Tibial artery (tissue), 4 donors: ENCODE results near the gene SRBD1.

ENCODE experiments used
- DNase-seq, 2 donors: peaks; one replicate each; pipeline ENCODE4 v3.0.0-alpha.2; 2019
- H3K27ac ChIP-seq, 2 donors: fragments of 200-600 bp; sonication (generic) in 1 of 2; 1 replicate in 1 of 2; 2 replicates in 1 of 2; pipeline ENCODE4 v1.5.1; 2018 to 2019; ENCODE audit warnings: mild to moderate bottlenecking in 1 of 2
- H3K27me3 ChIP-seq, 2 donors: fragments of 200-600 bp; sonication (generic) in 1 of 2; one replicate each; pipeline versions ENCODE4 v1.5.1 to v1.6.0; 2016 to 2019
- H3K36me3 ChIP-seq, 3 donors: fragments of 200-600 bp; sonication (generic) in 2 of 3; one replicate each; pipeline ENCODE4 v1.5.1; 2016 to 2019; ENCODE audit warnings: mild to moderate bottlenecking in 2 of 3
- H3K4me1 ChIP-seq, 4 donors: fragments of 200-600 bp; sonication (generic) in 2 of 4; 1 replicate in 3 of 4; 2 replicates in 1 of 4; pipeline ENCODE4 v1.5.1; 2016 to 2019
- H3K4me3 ChIP-seq, 2 donors: fragments of 200-600 bp; sonication (generic) in 1 of 2; 1 replicate in 1 of 2; 2 replicates in 1 of 2; pipeline ENCODE4 v1.5.1; 2018 to 2019; ENCODE audit warnings: mild to moderate bottlenecking in 2 of 2
- H3K9me3 ChIP-seq, 3 donors: fragments of 200-600 bp; sonication (generic) in 1 of 3; one replicate each; pipeline ENCODE4 v1.5.1; 2016 to 2019
- intact Hi-C: fragments of 100-400 bp; cut with DNase I; formaldehyde crosslinking; loops from one replicate; pipeline ENCODE4 v1.15.0; 2023; ENCODE audit warnings: low total_unique reads
- TF ChIP-seq, protein P1 (sequence below), 2 experiments: fragments of 200-600 bp in 1 of 2; fragments of 450-650 bp in 1 of 2; IDR thresholded peaks; one replicate each; pipeline ENCODE4 v1.5.1; 2017 to 2019; ENCODE audit warnings: antibody characterized with exemption in 2 of 2, mild to moderate bottlenecking in 1 of 2, moderate library complexity in 1 of 2

Gene SRBD1

DNA sequence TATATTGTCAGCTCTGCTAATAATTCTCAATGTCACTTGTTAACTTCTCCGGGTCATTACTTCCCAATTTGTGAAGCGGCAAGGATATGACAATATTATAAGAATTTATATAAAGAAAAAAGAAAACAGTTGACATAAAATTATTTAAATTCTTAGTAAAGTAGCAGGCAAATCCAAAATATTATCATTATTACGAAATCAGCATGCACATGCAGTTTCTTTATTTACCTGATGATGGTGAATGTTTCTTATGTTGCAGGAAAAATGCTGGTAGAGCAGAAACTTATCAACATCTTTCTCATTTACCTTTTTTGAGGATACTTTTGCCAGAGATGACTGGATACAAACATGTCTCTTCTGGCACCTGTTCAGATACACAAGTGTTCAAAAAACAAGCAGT, 38.1 kb downstream of the SRBD1 start:
- no peak for DNase-seq
- H3K27ac ChIP-seq: no peak overlapping the region
- no peak overlapping the region for H3K4me3 ChIP-seq
- TF ChIP-seq, protein P1, sequence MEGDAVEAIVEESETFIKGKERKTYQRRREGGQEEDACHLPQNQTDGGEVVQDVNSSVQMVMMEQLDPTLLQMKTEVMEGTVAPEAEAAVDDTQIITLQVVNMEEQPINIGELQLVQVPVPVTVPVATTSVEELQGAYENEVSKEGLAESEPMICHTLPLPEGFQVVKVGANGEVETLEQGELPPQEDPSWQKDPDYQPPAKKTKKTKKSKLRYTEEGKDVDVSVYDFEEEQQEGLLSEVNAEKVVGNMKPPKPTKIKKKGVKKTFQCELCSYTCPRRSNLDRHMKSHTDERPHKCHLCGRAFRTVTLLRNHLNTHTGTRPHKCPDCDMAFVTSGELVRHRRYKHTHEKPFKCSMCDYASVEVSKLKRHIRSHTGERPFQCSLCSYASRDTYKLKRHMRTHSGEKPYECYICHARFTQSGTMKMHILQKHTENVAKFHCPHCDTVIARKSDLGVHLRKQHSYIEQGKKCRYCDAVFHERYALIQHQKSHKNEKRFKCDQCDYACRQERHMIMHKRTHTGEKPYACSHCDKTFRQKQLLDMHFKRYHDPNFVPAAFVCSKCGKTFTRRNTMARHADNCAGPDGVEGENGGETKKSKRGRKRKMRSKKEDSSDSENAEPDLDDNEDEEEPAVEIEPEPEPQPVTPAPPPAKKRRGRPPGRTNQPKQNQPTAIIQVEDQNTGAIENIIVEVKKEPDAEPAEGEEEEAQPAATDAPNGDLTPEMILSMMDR (IDR thresholded peaks at IDR 0.05): no peak
- H3K27me3 ChIP-seq: no peaks in the 10 kb centered on the region
- intact Hi-C loops: no loop called here
- H3K36me3 ChIP-seq: peaks cover 0 to 3% (median 0%) of the 10 kb centered on the region in 3 donors
- no peaks in the 10 kb centered on the region for H3K4me1 ChIP-seq
- no peaks in the 10 kb centered on the region for H3K9me3 ChIP-seq

- H3K36me3 ChIP-seq: peaks cover 0 to 3% (median 0%) of the 10 kb centered on the region in 3 donors
- intact Hi-C loops: no loop called here
- H3K27ac ChIP-seq: no peak overlapping the region
Observed at GRCh38 chr2:45571940-45572339, 39.1 kb downstream of the SRBD1 start.

GRCh38 chr2:45570671-45571334, 40.3 kb downstream of the SRBD1 start:
- H3K27ac ChIP-seq: no peak overlapping the region
- TF ChIP-seq, protein P1 (IDR thresholded peaks at IDR 0.05): no peak
- intact Hi-C loops: no loop called here

More at GRCh38 chr2:45571940-45572339, 39.1 kb downstream of the SRBD1 start:
- TF ChIP-seq, protein P1 (IDR thresholded peaks at IDR 0.05): no peak
- Histone ChIP-seq H3K4me3 (no peak overlapping the region), H3K9me3 (no peaks in the 10 kb centered on the region), H3K4me1 (no peaks in the 10 kb centered on the region), H3K27me3 (no peaks in the 10 kb centered on the region)
- DNase-seq: no peak

DNA sequence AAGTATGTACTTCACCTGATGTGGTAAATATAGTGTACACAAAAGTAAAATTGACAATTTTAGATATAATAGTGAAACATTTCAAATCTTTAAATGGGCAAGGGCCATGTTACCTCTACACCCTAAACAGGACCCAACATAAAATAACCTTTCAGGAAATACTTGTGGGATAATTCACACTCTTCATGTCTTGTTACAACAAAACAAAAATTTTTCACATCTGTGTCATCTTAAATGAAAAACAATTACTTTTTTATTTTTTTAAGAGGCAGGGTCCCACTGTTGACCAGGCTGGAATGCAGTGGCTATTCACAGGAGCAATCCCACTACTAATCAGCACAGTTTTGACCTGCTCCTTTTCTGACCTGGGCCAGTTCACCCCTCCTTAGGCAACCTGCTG, 42.1 kb downstream of the SRBD1 start:
- H3K27me3 ChIP-seq: no peaks in the 10 kb centered on the region
- H3K4me3 ChIP-seq: no peak overlapping the region
- peaks cover 0 to 3% (median 0%) of the 10 kb centered on the region in 3 donors for H3K36me3 ChIP-seq
- TF ChIP-seq, protein P1 (IDR thresholded peaks at IDR 0.05): no peak
- no peak overlapping the region for H3K27ac ChIP-seq
- H3K9me3 ChIP-seq: no peaks in the 10 kb centered on the region
- intact Hi-C loops: no loop called here
- no peaks in the 10 kb centered on the region for H3K4me1 ChIP-seq
- DNase-seq: no peak

More at GRCh38 chr2:45570671-45571334, 40.3 kb downstream of the SRBD1 start:
- Histone ChIP-seq H3K9me3 (no peaks in the 10 kb centered on the region), H3K4me1 (no peaks in the 10 kb centered on the region), H3K36me3 (peaks cover 0 to 3% (median 0%) of the 10 kb centered on the region in 3 donors), H3K27me3 (no peaks in the 10 kb centered on the region), H3K4me3 (no peak overlapping the region)
- DNase-seq: no peak

DNA sequence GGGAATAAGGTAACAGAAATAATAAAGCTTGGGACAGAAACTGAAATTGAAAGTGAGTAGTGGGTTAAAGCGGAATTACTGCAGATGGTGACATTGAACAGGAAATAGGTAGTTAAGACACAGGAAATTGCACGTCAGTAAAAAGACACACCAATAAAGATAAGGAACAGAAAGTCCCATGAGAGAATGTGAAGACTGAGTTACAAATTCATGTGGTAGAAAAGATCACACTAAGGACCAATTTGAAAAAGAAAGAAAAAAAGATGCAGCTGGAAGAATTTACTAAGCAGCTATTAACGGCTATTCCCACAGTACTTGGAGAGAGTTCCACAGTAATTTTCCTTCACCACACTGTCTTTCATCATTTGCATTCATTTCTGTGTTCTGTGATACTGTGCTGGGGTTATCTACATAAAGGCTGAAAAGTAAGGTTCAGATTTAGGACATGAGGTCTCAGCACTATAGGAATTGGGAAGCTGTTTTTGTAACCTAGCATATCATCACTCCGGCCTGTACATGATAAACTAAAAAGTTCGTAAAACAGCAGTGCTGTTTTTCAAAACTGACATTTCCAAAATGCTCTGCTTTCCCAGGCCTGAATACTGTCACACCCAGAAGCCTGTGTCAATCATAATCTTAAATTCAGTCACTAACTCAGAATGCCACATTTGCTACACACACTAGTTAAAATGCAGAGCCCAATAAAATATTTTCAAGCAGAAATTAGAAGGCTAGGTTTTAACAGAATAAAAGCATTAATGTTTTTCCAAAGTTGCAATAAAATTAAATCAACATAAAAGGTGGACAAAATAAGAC, 42.9 kb downstream of the SRBD1 start:
- Histone ChIP-seq H3K36me3 (peaks cover 0 to 3% (median 0%) of the 10 kb centered on the region in 3 donors), H3K4me1 (no peaks in the 10 kb centered on the region), H3K27ac (no peak overlapping the region), H3K4me3 (no peak overlapping the region), H3K9me3 (no peaks in the 10 kb centered on the region), H3K27me3 (no peaks in the 10 kb centered on the region)
- DNase-seq: no peak
- TF ChIP-seq, protein P1 (IDR thresholded peaks at IDR 0.05): no peak
- intact Hi-C loops: no loop called here
